HCT116 (cell line): ENCODE measurements around the gene TRPM3. TPM values are rescaled to one million over a fixed set of nuclear protein-coding genes. Genes with fewer than 3 reads are reported as not detected.

Experiments
- ATAC-seq: fragments of 200-7000 bp; cut with Tn5 transposase; 2 replicates; pipeline ENCODE4 v1.9.1; 2020; ENCODE audit warnings: mild to moderate bottlenecking, moderate library complexity
- BruUV-seq: library from RNA; stranded (reverse); fragments of 400-500 nt; replicated peaks from 2 replicates; lab custom pipeline; 2021; lab: Mats Ljungman, UMichigan
- CTCF ChIA-PET: fragments of 300-600 bp; sonication (Branson Sonifier 250); formaldehyde crosslinking; loops from one replicate; lab custom pipeline; 2021; ENCODE audit warnings: antibody characterized with exemption; lab: Charles Lee
- POLR2A ChIA-PET: fragments of 300-600, 350-600 bp; sonication (Branson Sonifier 250); formaldehyde crosslinking; loops from one replicate; lab custom pipeline; 2021; ENCODE audit warnings: antibody characterized with exemption; lab: Charles Lee
- RAD21 ChIA-PET, 2 experiments: fragments of 300-600 bp; sonication (Branson Sonifier 250); formaldehyde crosslinking; loops; one replicate each; lab custom pipeline; 2023; ENCODE audit warnings: low total read pairs in 2 of 2; ENCODE audit not compliant: uncharacterized antibody in 2 of 2, unreplicated experiment in 2 of 2, low non-redundant PET in 1 of 2; lab: Charles Lee
- DNase-seq: peaks from one replicate; pipeline ENCODE4 v3.0.0-alpha.2; 2010; ENCODE audit warnings: low read depth, low spot score
- H2AFZ ChIP-seq: fragments of 200-600 bp; shearing (Covaris generic), sonication (generic); 2 replicates; pipeline ENCODE4 v1.6.1; 2017; ENCODE audit warnings: low read depth, mixed run types, mixed read lengths, antibody characterized with exemption, low read length; ENCODE audit not compliant: poor library complexity, severe bottlenecking
- H3K27ac ChIP-seq: 2 replicates; pipeline ENCODE4 v1.5.1; 2012; ENCODE audit warnings: low read depth, low read length
- H3K27me3 ChIP-seq: fragments of 200-600 bp; sonication (generic); 2 replicates; pipeline ENCODE4 v1.6.1; 2016; ENCODE audit warnings: mixed run types, low read length, mixed read lengths; ENCODE audit not compliant: insufficient read depth
- H3K36me3 ChIP-seq, 2 experiments: fragments of 200-500 bp in 1 of 2; fragments of 200-600 bp in 1 of 2; sonication (Bioruptor generic) in 1 of 2; sonication (generic) in 1 of 2; 2 replicates each; pipeline versions ENCODE4 v1.5.1 to v1.6.1; 2014 to 2016; ENCODE audit warnings: low read length in 2 of 2, inconsistent platforms in 1 of 2, mixed read lengths in 1 of 2, mixed run types in 1 of 2; ENCODE audit not compliant: insufficient read depth in 2 of 2, control insufficient read depth in 1 of 2
- H3K4me1 ChIP-seq, 2 experiments: fragments of 200-600 bp in 1 of 2; sonication (generic) in 1 of 2; 2 replicates each; pipeline versions ENCODE4 v1.5.1 to v1.6.1; 2012 to 2017; ENCODE audit warnings: low read length in 2 of 2, inconsistent platforms in 1 of 2, mild to moderate bottlenecking in 1 of 2, mixed read lengths in 1 of 2, mixed run types in 1 of 2, moderate library complexity in 1 of 2; ENCODE audit not compliant: insufficient read depth in 2 of 2, control insufficient read depth in 1 of 2
- H3K4me2 ChIP-seq: fragments of 200-600 bp; sonication (generic); 2 replicates; pipeline ENCODE4 v1.6.1; 2017; ENCODE audit warnings: mixed run types, low read length, mixed read lengths
- H3K4me3 ChIP-seq, 2 experiments: fragments of 200-600 bp in 1 of 2; sonication (generic) in 1 of 2; replicated peaks in 1 of 2; 2 replicates each; pipeline ENCODE4 v1.5.1; 2011 to 2016; ENCODE audit warnings: low read length in 2 of 2, control low read depth in 1 of 2, low read depth in 1 of 2, mild to moderate bottlenecking in 1 of 2, mixed read lengths in 1 of 2, mixed run types in 1 of 2
- H3K79me2 ChIP-seq: fragments of 200-600 bp; sonication (generic); 2 replicates; pipeline ENCODE4 v1.6.1; 2017; ENCODE audit warnings: mild to moderate bottlenecking, mixed run types, low read length, moderate library complexity, mixed read lengths; ENCODE audit not compliant: insufficient read depth
- H3K9ac ChIP-seq: fragments of 200-600 bp; sonication (generic); 2 replicates; pipeline ENCODE4 v1.6.1; 2016; ENCODE audit warnings: low read length, mixed read lengths
- H3K9me2 ChIP-seq: fragments of 200-600 bp; sonication (generic), shearing (Covaris generic); 2 replicates; pipeline ENCODE4 v1.6.1; 2017; ENCODE audit warnings: mixed run types, mild to moderate bottlenecking, moderate library complexity; ENCODE audit not compliant: insufficient read depth
- H3K9me3 ChIP-seq, 2 experiments: fragments of 200-500 bp in 1 of 2; fragments of 200-600 bp in 1 of 2; sonication (Bioruptor generic) in 1 of 2; sonication (generic) in 1 of 2; 2 replicates each; pipeline ENCODE4 v1.6.1; 2014 to 2017; ENCODE audit warnings: low read length in 2 of 2, mixed read lengths in 2 of 2, inconsistent platforms in 1 of 2, low read depth in 1 of 2, mild to moderate bottlenecking in 1 of 2, mixed run types in 1 of 2, moderate library complexity in 1 of 2; ENCODE audit not compliant: control insufficient read depth in 1 of 2, insufficient read depth in 1 of 2
- H4K20me1 ChIP-seq: fragments of 200-600 bp; sonication (generic), shearing (Covaris generic); 2 replicates; pipeline ENCODE4 v1.6.1; 2017; ENCODE audit warnings: mixed run types, mild to moderate bottlenecking, moderate library complexity; ENCODE audit not compliant: insufficient read depth
- CEBPB ChIP-seq: IDR thresholded peaks from 2 replicates; pipeline ENCODE4 v1.6.1; 2012; ENCODE audit warnings: low read depth
- EZH2 ChIP-seq: fragments of 200-600 bp; sonication (generic); IDR thresholded peaks from 2 replicates; pipeline ENCODE4 v1.6.1; 2017; ENCODE audit warnings: antibody characterized with exemption, mixed run types
- FOSL1 ChIP-seq: IDR thresholded peaks from 2 replicates; pipeline ENCODE4 v1.6.1; 2012; ENCODE audit warnings: low read depth
- JUND ChIP-seq: IDR thresholded peaks from 2 replicates; pipeline ENCODE4 v1.6.1; 2012
- POLR2AphosphoS5 ChIP-seq: IDR thresholded peaks from 2 replicates; pipeline ENCODE4 v1.6.1; 2011; ENCODE audit warnings: mild to moderate bottlenecking, low read depth, low read length, moderate library complexity
- RAD21 ChIP-seq: IDR thresholded peaks from 2 replicates; pipeline ENCODE4 v1.6.1; 2012; ENCODE audit warnings: low read depth, mild to moderate bottlenecking
- REST ChIP-seq: IDR thresholded peaks from 2 replicates; pipeline ENCODE4 v1.6.1; 2012; ENCODE audit warnings: low read depth
- SIN3A ChIP-seq: IDR thresholded peaks from 2 replicates; pipeline ENCODE4 v1.6.1; 2012; ENCODE audit warnings: low read depth
- SP1 ChIP-seq: IDR thresholded peaks from 2 replicates; pipeline ENCODE4 v1.6.1; 2012; ENCODE audit warnings: low read depth
- TCF7L2 ChIP-seq: IDR thresholded peaks from 2 replicates; pipeline ENCODE4 v1.7.0; 2011; ENCODE audit warnings: borderline replicate concordance, inconsistent platforms; ENCODE audit not compliant: insufficient read depth, insufficient read length; ENCODE audit errors: extremely low read depth
- ZBTB33 ChIP-seq: IDR thresholded peaks from 2 replicates; pipeline ENCODE4 v1.6.1; 2011; ENCODE audit warnings: mild to moderate bottlenecking, low read length, moderate library complexity; ENCODE audit not compliant: insufficient replicate concordance; ENCODE audit errors: extremely low read depth
- ZFX ChIP-seq: fragments of 450-650 bp; IDR thresholded peaks from 2 replicates; pipeline ENCODE4 v1.6.1; 2017
- ZNF274 ChIP-seq: fragments of 200-500 bp; sonication (Bioruptor generic); IDR thresholded peaks from 2 replicates; pipeline ENCODE4 v1.6.1; 2014; ENCODE audit warnings: mild to moderate bottlenecking, low read depth, low read length, inconsistent platforms
- intact Hi-C: fragments of 100-400 bp; cut with micrococcal nuclease; formaldehyde crosslinking; loops from 2 replicates; pipeline ENCODE4 v1.10.0; 2022
- total RNA-seq: library from RNA; stranded (reverse); gene quantifications from one replicate; pipeline ENCODE4 v1.2.1, GENCODE V29; 2021; ENCODE audit not compliant: unreplicated experiment
- TF ChIP-seq, protein P1 (sequence below): IDR thresholded peaks from 2 replicates; pipeline ENCODE4 v1.6.1; 2012
- TF ChIP-seq, protein P2 (sequence below), 3 experiments: fragments of 200-600 bp in 1 of 3; sonication (generic) in 1 of 3; IDR thresholded peaks in 2 of 3; conservative IDR thresholded peaks in 1 of 3; 2 replicates each; pipeline ENCODE4 v1.5.1; 2012 to 2017; ENCODE audit warnings: low read depth in 2 of 3, low read length in 2 of 3, antibody characterized with exemption in 1 of 3, borderline replicate concordance in 1 of 3, control low read depth in 1 of 3, mild to moderate bottlenecking in 1 of 3, mixed read lengths in 1 of 3, mixed run types in 1 of 3, moderate library complexity in 1 of 3; ENCODE audit not compliant: insufficient read depth in 1 of 3

Gene TRPM3
- total RNA-seq, 1 experiment from 2014 or later = not detected

DNA sequence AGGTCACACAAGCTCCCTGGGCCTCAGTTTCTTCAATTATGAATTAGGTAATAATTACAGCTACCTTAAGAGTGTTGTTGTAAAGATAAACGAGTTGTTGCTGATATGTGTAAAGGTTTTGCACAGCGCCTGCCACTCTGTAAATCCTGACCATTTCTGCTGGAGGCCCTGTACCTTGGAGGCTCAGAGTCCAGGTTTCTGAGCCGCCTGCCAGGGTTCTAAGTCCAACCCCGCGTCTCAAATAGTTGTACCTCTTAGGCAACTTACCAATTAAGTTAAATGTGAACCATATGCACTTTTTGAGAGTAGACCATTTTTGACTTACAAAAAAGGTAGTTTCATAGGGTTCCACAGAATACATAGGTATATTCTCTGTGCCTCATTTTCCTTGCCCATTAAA lies 550.2 kb downstream of the TRPM3 start:
- Histone ChIP-seq H4K20me1 (no peaks in the 10 kb centered on the region), H3K9me3 (no peaks in the 10 kb centered on the region), H3K27ac (no peak overlapping the region), H3K9me2 (no peaks in the 10 kb centered on the region), H3K4me1 (no peaks in the 10 kb centered on the region), H3K27me3 (no peaks in the 10 kb centered on the region; the same call in 1 of the 2 replicates), H3K4me2 (no peak overlapping the region), H3K4me3 (no peak overlapping the region), H3K36me3 (no peaks in the 10 kb centered on the region), H2AFZ (no peak overlapping the region), H3K9ac (no peak overlapping the region), H3K79me2 (no peaks in the 10 kb centered on the region)
- POLR2A ChIA-PET = no interaction called here
- intact Hi-C loops = no loop called here
- no TSS peak for BruUV-seq
- RAD21 ChIA-PET = no interaction called here
- TF ChIP-seq, protein P1, sequence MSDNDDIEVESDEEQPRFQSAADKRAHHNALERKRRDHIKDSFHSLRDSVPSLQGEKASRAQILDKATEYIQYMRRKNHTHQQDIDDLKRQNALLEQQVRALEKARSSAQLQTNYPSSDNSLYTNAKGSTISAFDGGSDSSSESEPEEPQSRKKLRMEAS = no peak
- no peak for TF ChIP-seq ZFX
- no peak for TF ChIP-seq JUND
- TF ChIP-seq, protein P2, sequence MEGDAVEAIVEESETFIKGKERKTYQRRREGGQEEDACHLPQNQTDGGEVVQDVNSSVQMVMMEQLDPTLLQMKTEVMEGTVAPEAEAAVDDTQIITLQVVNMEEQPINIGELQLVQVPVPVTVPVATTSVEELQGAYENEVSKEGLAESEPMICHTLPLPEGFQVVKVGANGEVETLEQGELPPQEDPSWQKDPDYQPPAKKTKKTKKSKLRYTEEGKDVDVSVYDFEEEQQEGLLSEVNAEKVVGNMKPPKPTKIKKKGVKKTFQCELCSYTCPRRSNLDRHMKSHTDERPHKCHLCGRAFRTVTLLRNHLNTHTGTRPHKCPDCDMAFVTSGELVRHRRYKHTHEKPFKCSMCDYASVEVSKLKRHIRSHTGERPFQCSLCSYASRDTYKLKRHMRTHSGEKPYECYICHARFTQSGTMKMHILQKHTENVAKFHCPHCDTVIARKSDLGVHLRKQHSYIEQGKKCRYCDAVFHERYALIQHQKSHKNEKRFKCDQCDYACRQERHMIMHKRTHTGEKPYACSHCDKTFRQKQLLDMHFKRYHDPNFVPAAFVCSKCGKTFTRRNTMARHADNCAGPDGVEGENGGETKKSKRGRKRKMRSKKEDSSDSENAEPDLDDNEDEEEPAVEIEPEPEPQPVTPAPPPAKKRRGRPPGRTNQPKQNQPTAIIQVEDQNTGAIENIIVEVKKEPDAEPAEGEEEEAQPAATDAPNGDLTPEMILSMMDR (IDR thresholded peaks at IDR 0.05 in 2 of 3, conservative IDR thresholded peaks at IDR 0.05 in 1 of 3; ENCODE audit: borderline replicate concordance in 1 of 3, insufficient read depth in 1 of 3, low read depth in 2 of 3, low read length in 2 of 3) = no peak
- no peak for TF ChIP-seq CEBPB
- TF ChIP-seq FOSL1 = no peak
- no peak for TF ChIP-seq POLR2AphosphoS5
- no peak for TF ChIP-seq RAD21
- no peak for TF ChIP-seq EZH2
- no peak for TF ChIP-seq SIN3A
- no peak for TF ChIP-seq REST
- no peak for TF ChIP-seq ZNF274
- TF ChIP-seq ZBTB33 = no peak
- no peak for TF ChIP-seq SP1
- TF ChIP-seq TCF7L2 = no peak
- CTCF ChIA-PET = no interaction called here
- ATAC-seq (no peak), DNase-seq (no peak)
